Stimulated activated CD8-positive, alpha-beta memory T cell treated with anti-CD3 and anti-CD28 coated beads, Interleukin-12 subunit alpha, Interleukin-12 subunit beta, amount 100 ng/mL, for 1 hour (primary cell): ENCODE measurements around the gene CCBE1.
"Not testable (repeated sequence)": the region's sequence is repeated elsewhere in the genome, so short reads cannot be mapped to it uniquely, and the experiment has no call there.

Experiments
- DNase-seq: peaks from one replicate; pipeline ENCODE4 v3.0.0-alpha.2; 2020; ENCODE audit warnings: low read depth

The CCBE1 gene

GRCh38 chr18:59715445-59715844, 18.2 kb upstream of the CCBE1 start:
- DNase-seq, result no peak

GRCh38 chr18:59714096-59714495, 16.9 kb upstream of the CCBE1 start:
- not testable (repeated sequence) for DNase-seq

- DNase-seq, result no peak
Observed at GRCh38 chr18:59712311-59712710, 15.1 kb upstream of the CCBE1 start.

- no peak for DNase-seq
Observed at GRCh38 chr18:59708988-59709387, 11.8 kb upstream of the CCBE1 start.

GRCh38 chr18:59707306-59707705, 10.1 kb upstream of the CCBE1 start:
- no peak for DNase-seq

GRCh38 chr18:59706499-59706898, 9.3 kb upstream of the CCBE1 start:
- DNase-seq, result no peak

- no peak for DNase-seq
Observed at GRCh38 chr18:59705145-59705544, 7.9 kb upstream of the CCBE1 start.

- no peak for DNase-seq
Observed at GRCh38 chr18:59704146-59704545, 6.9 kb upstream of the CCBE1 start.

- DNase-seq, result no peak
Observed at GRCh38 chr18:59701272-59701671, 4.0 kb upstream of the CCBE1 start.

GRCh38 chr18:59700535-59700967, 3.3 kb upstream of the CCBE1 start:
- DNase-seq, result no peak

- DNase-seq, result no peak
Observed at GRCh38 chr18:59699750-59700534, 2.7 kb upstream of the CCBE1 start.

GRCh38 chr18:59699061-59699460, 1.8 kb upstream of the CCBE1 start:
- DNase-seq, result no peak

GRCh38 chr18:59696311-59697235, 650 bp downstream of the CCBE1 start:
- no peak for DNase-seq

GRCh38 chr18:59695551-59695950, 1.7 kb downstream of the CCBE1 start:
- no peak for DNase-seq

GRCh38 chr18:59694824-59695223, 2.4 kb downstream of the CCBE1 start:
- DNase-seq, result no peak

GRCh38 chr18:59691996-59692395, 5.2 kb downstream of the CCBE1 start:
- DNase-seq, result no peak

- no peak for DNase-seq
Observed at GRCh38 chr18:59690996-59691395, 6.2 kb downstream of the CCBE1 start.

- no peak for DNase-seq
Observed at GRCh38 chr18:59690186-59690982, 6.8 kb downstream of the CCBE1 start.

GRCh38 chr18:59689756-59690155, 7.5 kb downstream of the CCBE1 start:
- no peak for DNase-seq

- DNase-seq, result no peak
Observed at GRCh38 chr18:59686260-59686659, 11.0 kb downstream of the CCBE1 start.

GRCh38 chr18:59685501-59685900, 11.7 kb downstream of the CCBE1 start:
- DNase-seq, result no peak

- DNase-seq, result no peak
Observed at GRCh38 chr18:59684777-59685176, 12.4 kb downstream of the CCBE1 start.
